ENCODE measurements around the gene SEC24B. TPM values are rescaled to one million over a fixed set of nuclear protein-coding genes. Genes with fewer than 3 reads are reported as not detected.

Gene SEC24B
- 10 to 100 TPM; 27.7 to 29.5 TPM for total RNA-seq
- polyA plus RNA-seq, result 17.6 TPM

GRCh38 chr4:109433205-109434006 is at the start of gene SEC24B:
Gene SEC24B (plus strand): TSS chr4:109433815. CDS start chr4:109433870, 55 bp downstream.
- peaks cover 47 to 55% (median 54%) of the 10 kb centered on the region in 3 donors for H3K4me1 Mint-ChIP-seq

DNA sequence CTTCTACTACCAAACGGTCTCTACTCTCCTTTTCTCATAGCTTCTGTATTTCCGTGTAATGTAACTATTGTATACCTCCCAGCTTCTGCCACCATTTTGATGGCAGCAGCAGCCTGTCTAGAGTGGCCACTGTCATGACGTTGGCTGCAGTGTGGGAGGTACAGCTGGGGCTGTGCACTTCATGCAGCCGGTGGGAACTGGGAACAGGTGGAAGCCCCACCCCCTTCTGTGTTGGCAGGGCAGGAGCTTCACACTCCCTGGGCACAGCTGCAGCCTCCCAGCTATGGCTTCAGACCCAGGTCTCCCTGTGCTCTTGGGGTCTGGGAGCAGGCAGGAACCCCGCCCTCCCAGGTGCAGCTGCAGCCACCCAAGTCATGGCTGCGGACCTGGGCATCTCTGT is 49.8 kb upstream of the SEC24B start:
- Mint-ChIP-seq H3K4me3 (no peak overlapping the region), H3K4me1 (no peaks in the 10 kb centered on the region), H3K36me3 (no peaks in the 10 kb centered on the region), H3K9me3 (no peaks in the 10 kb centered on the region), H3K27me3 (peaks cover 8 to 24% of the 10 kb centered on the region in 2 donors), H3K27ac (no peak overlapping the region)
- no peaks in the 10 kb centered on the region for H3K4me1 ChIP-seq (ENCODE audit: insufficient read depth, low read length)
- CTCF ChIA-PET, result interaction anchor here (1.4 kb wide), 1 partner anchor 9 kb away, joined by 4 read pairs; no protein-coding TSS in a partner anchor
- no peak for DNase-seq
- POLR2A ChIA-PET, result no interaction called here
- H3K27me3 ChIP-seq (ENCODE audit: insufficient read depth, low read length, poor library complexity, severe bottlenecking), result no peaks in the 10 kb centered on the region
- H3K27ac ChIP-seq (ENCODE audit: low read depth, low read length), result no peak overlapping the region
- no peak overlapping the region for H3K4me3 ChIP-seq (ENCODE audit: low read length)
- no peaks in the 10 kb centered on the region for H3K36me3 ChIP-seq (ENCODE audit: insufficient read depth, low read length)
- H3K9me3 ChIP-seq (ENCODE audit: low read length), result no peaks in the 10 kb centered on the region

More at GRCh38 chr4:109433205-109434006, at the start of gene SEC24B:
- Mint-ChIP-seq H3K9me3 (no peaks in the 10 kb centered on the region), H3K36me3 (peaks cover 0 to 12% (median 3%) of the 10 kb centered on the region in 3 donors), H3K27me3 (peaks cover 0 to 2% of the 10 kb centered on the region in 2 donors), H3K27ac (peak within 1 kb of the TSS; percentile 91 to 97 (median 94)), H3K4me3 (peak within 1 kb of the TSS; percentile 87 to 96 (median 90))
- Histone ChIP-seq H3K4me1 (ENCODE audit: insufficient read depth, low read length) (peaks cover 51% of the 10 kb centered on the region), H3K4me3 (ENCODE audit: low read length) (peak within 1 kb of the TSS; percentile 83), H3K9me3 (ENCODE audit: low read length) (no peaks in the 10 kb centered on the region), H3K27ac (ENCODE audit: low read depth, low read length) (peak within 1 kb of the TSS; percentile 73), H3K36me3 (ENCODE audit: insufficient read depth, low read length) (no peaks in the 10 kb centered on the region), H3K27me3 (ENCODE audit: insufficient read depth, low read length, poor library complexity, severe bottlenecking) (no peaks in the 10 kb centered on the region)
- POLR2A ChIA-PET, result interaction anchor here (1.2 to 2.1 kb wide), 3 partner anchors 126 to 383 kb away, joined by 3 to 8 read pairs (median 6); partner anchors contain the start of genes MCUB and PLA2G12A
- CTCF ChIA-PET, result interaction anchor here (0.5 to 2.9 kb wide), 45 partner anchors 8 to 1078 kb away, joined by 3 to 18 read pairs (median 4); partner anchors contain the start of genes GAR1, MCUB and RRH
- peak; percentile 87 to 92 (median 90) for DNase-seq

DNA sequence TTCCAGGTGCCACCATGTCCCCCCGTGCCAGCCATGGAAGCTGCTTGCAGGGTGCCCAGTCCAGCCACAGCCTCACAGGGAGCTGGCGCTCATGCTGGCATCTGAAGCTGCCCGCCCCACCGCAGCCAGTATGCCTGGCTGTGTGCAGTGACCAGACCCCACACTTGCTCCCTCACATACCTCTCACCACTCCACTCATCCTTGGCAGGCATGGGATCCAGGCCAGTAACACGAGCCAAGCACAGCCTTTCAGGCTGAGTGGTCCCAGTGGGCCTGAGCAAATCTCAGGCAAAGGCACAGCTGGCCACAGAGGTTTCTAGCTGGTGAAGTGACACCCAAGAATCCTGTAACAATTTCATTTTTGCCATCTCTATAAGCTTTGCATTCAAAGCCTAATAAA is 48.4 kb upstream of the SEC24B start:
- CTCF ChIA-PET, result no interaction called here
- Mint-ChIP-seq H3K4me3 (no peak overlapping the region), H3K36me3 (no peaks in the 10 kb centered on the region), H3K27ac (no peak overlapping the region), H3K27me3 (peaks cover 8 to 24% of the 10 kb centered on the region in 2 donors), H3K9me3 (no peaks in the 10 kb centered on the region), H3K4me1 (no peaks in the 10 kb centered on the region)
- Histone ChIP-seq H3K36me3 (ENCODE audit: insufficient read depth, low read length) (no peaks in the 10 kb centered on the region), H3K27ac (ENCODE audit: low read depth, low read length) (no peak overlapping the region), H3K27me3 (ENCODE audit: insufficient read depth, low read length, poor library complexity, severe bottlenecking) (no peaks in the 10 kb centered on the region), H3K9me3 (ENCODE audit: low read length) (no peaks in the 10 kb centered on the region), H3K4me3 (ENCODE audit: low read length) (no peak overlapping the region), H3K4me1 (ENCODE audit: insufficient read depth, low read length) (no peaks in the 10 kb centered on the region)
- POLR2A ChIA-PET, result no interaction called here
- no peak for DNase-seq

DNA sequence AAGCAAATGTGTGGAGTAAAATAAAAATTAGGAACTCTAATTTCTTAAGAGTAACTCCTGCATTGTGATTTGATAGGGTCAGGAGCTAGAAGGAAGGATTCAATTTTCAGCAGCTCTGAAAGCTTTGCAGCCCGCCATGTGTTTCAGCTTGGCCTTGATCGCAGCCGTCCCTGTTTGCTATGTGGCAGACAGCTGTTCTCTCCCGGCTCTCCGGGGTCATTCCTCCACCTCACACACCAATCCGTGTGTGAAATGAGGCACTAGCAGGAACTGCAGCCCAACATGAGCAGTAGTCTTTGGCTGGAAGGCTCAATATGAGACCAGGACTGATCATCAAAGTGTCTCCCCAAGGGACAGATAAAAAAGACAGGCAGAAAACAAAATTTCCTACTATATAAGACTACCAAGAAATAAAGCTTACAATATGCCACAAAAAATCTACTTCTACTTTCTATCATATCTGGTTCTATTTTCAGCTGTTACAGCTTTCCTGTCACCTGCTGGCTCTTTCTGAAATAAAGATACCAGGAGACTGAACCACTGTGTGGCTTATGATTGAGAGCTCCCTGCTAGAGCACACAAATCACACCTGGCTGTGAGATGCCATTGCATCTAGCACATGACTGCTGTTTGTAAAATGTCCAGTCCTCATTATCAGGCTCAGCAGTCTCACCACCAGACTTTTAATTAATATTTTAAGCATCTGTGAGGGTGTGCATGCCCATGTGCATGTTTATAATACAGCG is 44.1 kb upstream of the SEC24B start:
- no peaks in the 10 kb centered on the region for H3K27me3 ChIP-seq (ENCODE audit: insufficient read depth, low read length, poor library complexity, severe bottlenecking)
- H3K9me3 ChIP-seq (ENCODE audit: low read length), result no peaks in the 10 kb centered on the region
- Mint-ChIP-seq H3K36me3 (peaks cover 0 to 3% (median 0%) of the 10 kb centered on the region in 3 donors), H3K4me3 (no peak overlapping the region), H3K9me3 (no peaks in the 10 kb centered on the region), H3K4me1 (no peaks in the 10 kb centered on the region), H3K27ac (no peak overlapping the region), H3K27me3 (peaks cover 15 to 24% of the 10 kb centered on the region in 2 donors)
- no peak overlapping the region for H3K4me3 ChIP-seq (ENCODE audit: low read length)
- H3K4me1 ChIP-seq (ENCODE audit: insufficient read depth, low read length), result no peaks in the 10 kb centered on the region
- no peak for DNase-seq
- ChIA-PET POLR2A (no interaction called here), CTCF (no interaction called here)
- no peaks in the 10 kb centered on the region for H3K36me3 ChIP-seq (ENCODE audit: insufficient read depth, low read length)
- no peak overlapping the region for H3K27ac ChIP-seq (ENCODE audit: low read depth, low read length)

- no peaks in the 10 kb centered on the region for H3K4me1 ChIP-seq (ENCODE audit: insufficient read depth, low read length)
- Mint-ChIP-seq H3K27ac (no peak overlapping the region), H3K4me1 (no peaks in the 10 kb centered on the region), H3K4me3 (no peak overlapping the region), H3K9me3 (no peaks in the 10 kb centered on the region), H3K27me3 (peaks cover 10 to 22% of the 10 kb centered on the region in 2 donors), H3K36me3 (peaks cover 0 to 3% (median 0%) of the 10 kb centered on the region in 3 donors)
- POLR2A ChIA-PET, result no interaction called here
- CTCF ChIA-PET, result no interaction called here
- H3K27me3 ChIP-seq (ENCODE audit: insufficient read depth, low read length, poor library complexity, severe bottlenecking), result no peaks in the 10 kb centered on the region
- H3K36me3 ChIP-seq (ENCODE audit: insufficient read depth, low read length), result no peaks in the 10 kb centered on the region
- no peaks in the 10 kb centered on the region for H3K9me3 ChIP-seq (ENCODE audit: low read length)
- H3K4me3 ChIP-seq (ENCODE audit: low read length), result no peak overlapping the region
- no peak for DNase-seq
- no peak overlapping the region for H3K27ac ChIP-seq (ENCODE audit: low read depth, low read length)
These were observed 43.4 kb upstream of the SEC24B start for GRCh38 chr4:109390115-109390768.

DNA sequence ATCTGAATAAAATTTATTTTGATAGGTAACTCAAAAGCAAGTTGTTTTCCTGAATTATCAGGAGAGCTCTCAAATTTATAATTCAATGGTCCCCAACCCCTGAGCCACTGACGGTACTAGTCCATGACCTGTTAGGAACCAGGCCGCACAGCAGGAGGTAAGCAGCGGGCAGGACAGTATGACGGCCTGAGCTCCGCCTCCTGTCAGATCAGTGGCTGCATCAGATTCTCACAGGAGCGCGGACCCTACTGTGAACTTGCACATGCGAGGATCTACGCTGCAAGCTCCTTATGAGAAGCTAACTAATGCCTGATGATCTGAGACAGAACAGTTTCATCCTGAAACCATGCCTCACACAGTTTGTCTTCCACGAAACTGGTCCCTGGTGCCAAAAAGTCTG is 37.9 kb upstream of the SEC24B start:
- Mint-ChIP-seq H3K9me3 (no peaks in the 10 kb centered on the region), H3K4me1 (no peaks in the 10 kb centered on the region), H3K36me3 (peaks cover 0 to 3% (median 0%) of the 10 kb centered on the region in 3 donors), H3K27me3 (peaks cover 17 to 22% of the 10 kb centered on the region in 2 donors), H3K4me3 (no peak overlapping the region), H3K27ac (no peak overlapping the region)
- no peaks in the 10 kb centered on the region for H3K27me3 ChIP-seq (ENCODE audit: insufficient read depth, low read length, poor library complexity, severe bottlenecking)
- no peaks in the 10 kb centered on the region for H3K4me1 ChIP-seq (ENCODE audit: insufficient read depth, low read length)
- no peaks in the 10 kb centered on the region for H3K36me3 ChIP-seq (ENCODE audit: insufficient read depth, low read length)
- no peak for DNase-seq
- H3K27ac ChIP-seq (ENCODE audit: low read depth, low read length), result no peak overlapping the region
- ChIA-PET POLR2A (no interaction called here), CTCF (no interaction called here)
- H3K9me3 ChIP-seq (ENCODE audit: low read length), result no peaks in the 10 kb centered on the region
- H3K4me3 ChIP-seq (ENCODE audit: low read length), result no peak overlapping the region

DNA sequence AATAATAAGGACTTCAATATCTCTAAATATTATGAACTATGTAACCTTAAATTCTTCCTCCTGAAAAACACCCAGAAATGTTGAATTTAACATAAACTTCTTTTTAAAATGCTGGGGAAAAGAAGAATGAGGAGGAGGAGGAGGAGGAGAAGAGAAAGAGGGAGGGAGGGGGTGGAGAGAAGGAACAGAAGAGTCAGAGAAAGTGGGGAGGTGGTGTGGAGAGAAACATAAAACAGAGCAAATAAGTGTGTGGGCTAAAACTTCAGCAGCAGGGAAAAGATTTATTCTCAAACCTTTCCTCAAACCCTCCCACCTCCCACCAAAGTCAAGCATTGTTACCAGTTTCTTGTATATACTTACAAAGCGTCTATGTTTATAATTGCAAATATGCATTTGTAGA is 34.7 kb upstream of the SEC24B start:
- no peak overlapping the region for H3K27ac ChIP-seq (ENCODE audit: low read depth, low read length)
- H3K36me3 Mint-ChIP-seq, result no peaks in the 10 kb centered on the region
- H3K27me3 Mint-ChIP-seq, result peaks cover 13 to 18% of the 10 kb centered on the region in 2 donors
- no peaks in the 10 kb centered on the region for H3K9me3 ChIP-seq (ENCODE audit: low read length)
- H3K27me3 ChIP-seq (ENCODE audit: insufficient read depth, low read length, poor library complexity, severe bottlenecking), result no peaks in the 10 kb centered on the region
- H3K4me3 ChIP-seq (ENCODE audit: low read length), result no peak overlapping the region
- no peak overlapping the region for H3K4me3 Mint-ChIP-seq
- POLR2A ChIA-PET, result no interaction called here
- H3K36me3 ChIP-seq (ENCODE audit: insufficient read depth, low read length), result no peaks in the 10 kb centered on the region
- CTCF ChIA-PET, result no interaction called here
- DNase-seq, result no peak
- no peaks in the 10 kb centered on the region for H3K4me1 ChIP-seq (ENCODE audit: insufficient read depth, low read length)
- no peak overlapping the region for H3K27ac Mint-ChIP-seq
- no peaks in the 10 kb centered on the region for H3K9me3 Mint-ChIP-seq
- H3K4me1 Mint-ChIP-seq, result no peaks in the 10 kb centered on the region

All from CD8-positive, alpha-beta memory T cell (primary cell).